ENCODE data around the gene PLEKHH3. TPM values are rescaled to one million over a fixed set of nuclear protein-coding genes. Genes with fewer than 3 reads are reported as not detected.

The PLEKHH3 gene
- total RNA-seq, 4 donors from 2014 or later: 5.4 to 64.8 (median 7.4) TPM

- TF ChIP-seq, protein P1, sequence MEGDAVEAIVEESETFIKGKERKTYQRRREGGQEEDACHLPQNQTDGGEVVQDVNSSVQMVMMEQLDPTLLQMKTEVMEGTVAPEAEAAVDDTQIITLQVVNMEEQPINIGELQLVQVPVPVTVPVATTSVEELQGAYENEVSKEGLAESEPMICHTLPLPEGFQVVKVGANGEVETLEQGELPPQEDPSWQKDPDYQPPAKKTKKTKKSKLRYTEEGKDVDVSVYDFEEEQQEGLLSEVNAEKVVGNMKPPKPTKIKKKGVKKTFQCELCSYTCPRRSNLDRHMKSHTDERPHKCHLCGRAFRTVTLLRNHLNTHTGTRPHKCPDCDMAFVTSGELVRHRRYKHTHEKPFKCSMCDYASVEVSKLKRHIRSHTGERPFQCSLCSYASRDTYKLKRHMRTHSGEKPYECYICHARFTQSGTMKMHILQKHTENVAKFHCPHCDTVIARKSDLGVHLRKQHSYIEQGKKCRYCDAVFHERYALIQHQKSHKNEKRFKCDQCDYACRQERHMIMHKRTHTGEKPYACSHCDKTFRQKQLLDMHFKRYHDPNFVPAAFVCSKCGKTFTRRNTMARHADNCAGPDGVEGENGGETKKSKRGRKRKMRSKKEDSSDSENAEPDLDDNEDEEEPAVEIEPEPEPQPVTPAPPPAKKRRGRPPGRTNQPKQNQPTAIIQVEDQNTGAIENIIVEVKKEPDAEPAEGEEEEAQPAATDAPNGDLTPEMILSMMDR (IDR thresholded peaks at IDR 0.05; ENCODE audit: low read depth): no peak
Measured at GRCh38 chr17:42679492-42680330, 2.9 kb upstream of the PLEKHH3 start.

- TF ChIP-seq, protein P1 (IDR thresholded peaks at IDR 0.05; ENCODE audit: low read depth): no peak
Measured at GRCh38 chr17:42678951-42679491, 2.2 kb upstream of the PLEKHH3 start.

- TF ChIP-seq, protein P1 (IDR thresholded peaks at IDR 0.05; ENCODE audit: low read depth): no peak
Measured at GRCh38 chr17:42677921-42678781, 1.4 kb upstream of the PLEKHH3 start.

DNA sequence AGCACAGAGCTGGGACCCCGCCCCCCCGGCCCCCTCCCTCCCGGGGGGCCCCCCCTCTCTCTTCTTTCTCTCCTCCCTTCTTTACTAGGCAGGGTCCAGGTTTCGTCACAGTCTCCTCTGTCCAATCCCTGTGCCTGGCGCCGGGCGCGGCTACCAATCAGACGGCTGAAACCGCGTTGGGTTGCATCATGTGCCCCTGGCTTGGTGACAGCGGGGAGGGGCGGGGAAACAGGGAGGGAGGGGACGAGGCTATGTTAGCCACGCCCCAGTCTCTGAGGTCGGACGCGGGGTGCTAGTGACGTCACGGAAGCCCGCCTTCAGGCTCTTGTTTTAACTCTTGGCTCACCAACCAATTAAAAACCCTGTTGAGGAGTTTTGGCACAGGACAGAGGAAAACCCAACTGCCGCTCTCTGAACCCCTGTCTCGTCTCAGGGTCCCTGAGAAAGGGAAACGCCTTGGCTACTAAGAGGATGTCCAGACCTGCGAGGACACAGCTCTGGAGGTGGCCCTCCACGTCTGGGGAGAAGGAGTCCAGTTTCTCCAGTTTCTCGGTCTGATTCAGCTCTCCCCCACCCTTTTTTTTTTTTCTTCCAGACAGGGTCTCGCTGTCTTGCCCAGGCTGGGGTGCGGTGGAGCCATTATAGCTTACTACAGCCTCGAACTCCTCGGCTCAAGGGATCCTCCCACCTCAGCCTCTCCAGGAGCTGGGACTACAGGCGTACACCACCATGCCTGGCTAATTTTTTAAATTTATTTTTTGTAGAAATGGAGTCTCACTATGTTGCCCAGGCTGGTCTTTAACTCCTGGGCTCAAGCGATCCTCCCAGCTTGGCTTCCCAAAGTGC is 441 bp upstream of the PLEKHH3 start:
- TF ChIP-seq, protein P1 (IDR thresholded peaks at IDR 0.05; ENCODE audit: low read depth): no peak

DNA sequence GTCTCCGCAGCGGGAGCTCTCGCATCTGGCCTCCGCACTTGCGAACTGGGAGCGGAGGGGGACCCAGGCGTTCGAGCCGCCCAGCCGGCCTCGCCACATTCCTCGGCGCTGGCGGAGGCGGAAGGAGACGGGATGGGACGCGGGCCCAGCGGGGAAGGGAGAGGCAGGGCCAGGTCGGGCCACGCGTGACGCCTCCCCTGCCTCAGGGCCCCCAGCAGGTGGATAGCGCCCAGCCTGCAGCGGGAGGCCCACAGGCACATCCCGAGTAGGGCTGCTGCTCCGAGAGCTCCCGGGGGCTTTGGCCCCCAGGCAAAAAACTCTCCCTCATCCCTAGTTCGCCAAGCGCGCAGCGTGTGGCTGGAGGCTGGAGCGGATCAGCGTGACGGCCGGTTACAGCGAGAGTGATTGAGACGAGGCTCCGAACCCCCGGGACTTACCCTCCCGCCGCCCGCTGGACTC is 800 bp downstream of the PLEKHH3 start:
- TF ChIP-seq, protein P1 (IDR thresholded peaks at IDR 0.05; ENCODE audit: low read depth): no peak

- TF ChIP-seq, protein P1 (IDR thresholded peaks at IDR 0.05; ENCODE audit: low read depth): no peak
Measured at GRCh38 chr17:42675348-42675964, 1.3 kb downstream of the PLEKHH3 start.
